H7 (cell line): ENCODE data around the gene PXMP2. TPM values are rescaled to one million over a fixed set of nuclear protein-coding genes. Genes with fewer than 3 reads are reported as not detected.

Experiments
- DNase-seq: peaks from one replicate; pipeline ENCODE4 v3.0.0; 2012
- H3K27me3 ChIP-seq: 2 replicates; pipeline ENCODE4 v1.6.0; 2011; ENCODE audit warnings: mild to moderate bottlenecking, low read length; ENCODE audit not compliant: control insufficient read depth, insufficient read depth
- H3K36me3 ChIP-seq: replicated peaks from 2 replicates; pipeline ENCODE4 v1.5.1; 2011; ENCODE audit warnings: low read length; ENCODE audit not compliant: control insufficient read depth, insufficient read depth
- H3K4me3 ChIP-seq: 2 replicates; pipeline ENCODE4 v1.5.1; 2011; ENCODE audit warnings: low read depth, mild to moderate bottlenecking, control low read depth, low read length, moderate library complexity; ENCODE audit not compliant: insufficient read depth
- total RNA-seq: library from RNA; depleted of rRNA; stranded (reverse); fragments of >200 nt; shearing (Covaris generic); gene quantifications from 2 replicates; pipeline ENCODE4 v1.2.3, GENCODE V29; 2014

PXMP2 gene
- total RNA-seq, 1 experiment from 2014 or later, result 29.9 TPM

- no peaks in the 10 kb centered on the region for H3K27me3 ChIP-seq
- no peak for DNase-seq
- H3K4me3 ChIP-seq, result no peak overlapping the region
- peaks cover 40% of the 10 kb centered on the region for H3K36me3 ChIP-seq
Measured at GRCh38 chr12:132653567-132654290, 33.7 kb upstream of the PXMP2 start.

- no peak for DNase-seq
- H3K27me3 ChIP-seq, result no peaks in the 10 kb centered on the region
- H3K4me3 ChIP-seq, result no peak overlapping the region
- H3K36me3 ChIP-seq, result peaks cover 57% of the 10 kb centered on the region
Measured at GRCh38 chr12:132657004-132657727, 30.2 kb upstream of the PXMP2 start.

GRCh38 chr12:132658149-132658894 is 29.1 kb upstream of the PXMP2 start:
- H3K4me3 ChIP-seq, result no peak overlapping the region
- no peak for DNase-seq
- no peaks in the 10 kb centered on the region for H3K27me3 ChIP-seq
- peaks cover 64% of the 10 kb centered on the region for H3K36me3 ChIP-seq

GRCh38 chr12:132659146-132659545 is 28.2 kb upstream of the PXMP2 start:
- Histone ChIP-seq H3K36me3 (peaks cover 67% of the 10 kb centered on the region), H3K4me3 (no peak overlapping the region), H3K27me3 (no peaks in the 10 kb centered on the region)
- DNase-seq, result no peak

- peaks cover 74% of the 10 kb centered on the region for H3K36me3 ChIP-seq
- no peak for DNase-seq
- H3K4me3 ChIP-seq, result no peak overlapping the region
- H3K27me3 ChIP-seq, result no peaks in the 10 kb centered on the region
Measured at GRCh38 chr12:132660052-132660451, 27.3 kb upstream of the PXMP2 start.

- no peaks in the 10 kb centered on the region for H3K27me3 ChIP-seq
- peaks cover 77% of the 10 kb centered on the region for H3K36me3 ChIP-seq
- no peak for DNase-seq
- H3K4me3 ChIP-seq, result no peak overlapping the region
Measured at GRCh38 chr12:132660996-132661395, 26.4 kb upstream of the PXMP2 start.

- Histone ChIP-seq H3K4me3 (no peak overlapping the region), H3K36me3 (peaks cover 76% of the 10 kb centered on the region), H3K27me3 (no peaks in the 10 kb centered on the region)
- no peak for DNase-seq
Measured at GRCh38 chr12:132661972-132662371, 25.4 kb upstream of the PXMP2 start.

GRCh38 chr12:132662901-132663755 is 24.3 kb upstream of the PXMP2 start:
- H3K4me3 ChIP-seq, result no peak overlapping the region
- DNase-seq, result no peak
- H3K27me3 ChIP-seq, result no peaks in the 10 kb centered on the region
- peaks cover 72% of the 10 kb centered on the region for H3K36me3 ChIP-seq

GRCh38 chr12:132664206-132665148 is 22.9 kb upstream of the PXMP2 start:
- no peak for DNase-seq
- Histone ChIP-seq H3K27me3 (no peaks in the 10 kb centered on the region), H3K4me3 (no peak overlapping the region), H3K36me3 (peaks cover 66% of the 10 kb centered on the region)

- Histone ChIP-seq H3K4me3 (no peak overlapping the region), H3K36me3 (peaks cover 65% of the 10 kb centered on the region), H3K27me3 (no peaks in the 10 kb centered on the region)
- no peak for DNase-seq
Measured at GRCh38 chr12:132665149-132665491, 22.3 kb upstream of the PXMP2 start.

GRCh38 chr12:132665794-132666193 is 21.6 kb upstream of the PXMP2 start:
- no peaks in the 10 kb centered on the region for H3K27me3 ChIP-seq
- peaks cover 59% of the 10 kb centered on the region for H3K36me3 ChIP-seq

GRCh38 chr12:132668191-132669088 is 18.9 kb upstream of the PXMP2 start:
- DNase-seq, result no peak
- H3K27me3 ChIP-seq, result no peaks in the 10 kb centered on the region
- H3K36me3 ChIP-seq, result peaks cover 53% of the 10 kb centered on the region
- no peak overlapping the region for H3K4me3 ChIP-seq

More at GRCh38 chr12:132665794-132666193, 21.6 kb upstream of the PXMP2 start:
- no peak overlapping the region for H3K4me3 ChIP-seq
- no peak for DNase-seq
